Large intestine (tissue), 3 donors: ENCODE data around the gene TMEM132E. TPM values are rescaled to one million over a fixed set of nuclear protein-coding genes. Genes with fewer than 3 reads are reported as not detected.

Experiments
- DNase-seq, 2 donors: peaks; one replicate each; pipeline versions ENCODE4 v3.0.0 to v3.0.0-alpha.2; 2013
- H3K27ac ChIP-seq: one replicate; pipeline ENCODE4 v1.5.1; 2013; ENCODE audit warnings: low read length
- H3K27me3 ChIP-seq: 2 replicates; pipeline ENCODE4 v1.6.1; 2013; ENCODE audit warnings: low read length; ENCODE audit not compliant: control insufficient read depth, insufficient read depth
- H3K36me3 ChIP-seq: 2 replicates; pipeline ENCODE4 v1.6.1; 2013; ENCODE audit warnings: low read length; ENCODE audit not compliant: control insufficient read depth, insufficient read depth
- H3K4me1 ChIP-seq: one replicate; pipeline ENCODE4 v1.6.1; 2013; ENCODE audit warnings: low read length; ENCODE audit not compliant: control insufficient read depth, insufficient read depth
- H3K4me3 ChIP-seq: one replicate; pipeline ENCODE4 v1.5.1; 2013; ENCODE audit warnings: low read length
- H3K9me3 ChIP-seq: one replicate; pipeline ENCODE4 v1.6.1; 2013; ENCODE audit warnings: mild to moderate bottlenecking, low read depth, low read length, moderate library complexity; ENCODE audit not compliant: control insufficient read depth
- WGBS: methylation state at CpG from one replicate; pipeline ENCODE4 v1.1.5; 2013; ENCODE audit warnings: low lambda C conversion rate; ENCODE audit not compliant: insufficient coverage; 5-methylcytosine and 5-hydroxymethylcytosine counted together
- polyA plus RNA-seq: library from polyadenylated mRNA; unstranded; fragments of 120-200 nt; gene quantifications from one replicate; pipeline ENCODE4 v1.2.1, GENCODE V29; 2013

Gene TMEM132E
- polyA plus RNA-seq, 1 donor: 0.61 TPM

- no peaks in the 10 kb centered on the region for H3K9me3 ChIP-seq
- H3K27me3 ChIP-seq: peaks cover 65% of the 10 kb centered on the region
- 40% methylated on average over 1 of the region's 15 CpGs for WGBS
- H3K4me3 ChIP-seq: no peak overlapping the region
- DNase-seq: peak; percentile 44 to 75
- H3K27ac ChIP-seq: no peak overlapping the region
- H3K36me3 ChIP-seq: no peaks in the 10 kb centered on the region
- peaks cover 6% of the 10 kb centered on the region for H3K4me1 ChIP-seq
These were observed 55.3 kb downstream of the TMEM132E start for GRCh38 chr17:34634551-34635160.

- no peak for DNase-seq
- Histone ChIP-seq H3K4me3 (no peak overlapping the region), H3K9me3 (no peaks in the 10 kb centered on the region), H3K36me3 (no peaks in the 10 kb centered on the region), H3K27ac (no peak overlapping the region), H3K27me3 (peaks cover 66% of the 10 kb centered on the region), H3K4me1 (peaks cover 6% of the 10 kb centered on the region)
- WGBS: no CpG with 5 or more reads among the region's 8 CpGs
These were observed 56.5 kb downstream of the TMEM132E start for GRCh38 chr17:34635876-34636275.

- Histone ChIP-seq H3K9me3 (no peaks in the 10 kb centered on the region), H3K4me1 (peaks cover 6% of the 10 kb centered on the region), H3K4me3 (no peak overlapping the region), H3K36me3 (no peaks in the 10 kb centered on the region), H3K27me3 (peaks cover 60% of the 10 kb centered on the region), H3K27ac (no peak overlapping the region)
- no CpG with 5 or more reads among the region's 20 CpGs for WGBS
- DNase-seq: no peak
These were observed 57.7 kb downstream of the TMEM132E start for GRCh38 chr17:34637041-34637547.

GRCh38 chr17:34637548-34638525 is 58.5 kb downstream of the TMEM132E start:
- H3K4me1 ChIP-seq: peaks cover 6% of the 10 kb centered on the region
- peak; percentile 74 to 79 for DNase-seq
- WGBS: no CpG with 5 or more reads among the region's 73 CpGs
- no peak overlapping the region for H3K27ac ChIP-seq
- H3K9me3 ChIP-seq: no peaks in the 10 kb centered on the region
- H3K36me3 ChIP-seq: no peaks in the 10 kb centered on the region
- H3K27me3 ChIP-seq: peaks cover 56% of the 10 kb centered on the region
- peak overlapping the region; percentile 18 for H3K4me3 ChIP-seq

- Histone ChIP-seq H3K27me3 (peaks cover 50% of the 10 kb centered on the region), H3K36me3 (no peaks in the 10 kb centered on the region), H3K27ac (no peak overlapping the region), H3K9me3 (no peaks in the 10 kb centered on the region), H3K4me1 (peaks cover 6% of the 10 kb centered on the region), H3K4me3 (no peak overlapping the region)
- no peak for DNase-seq
- WGBS: no CpG with 5 or more reads among the region's 17 CpGs
These were observed 59.3 kb downstream of the TMEM132E start for GRCh38 chr17:34638526-34639260.

GRCh38 chr17:34639706-34640425 is 60.5 kb downstream of the TMEM132E start:
- peaks cover 3% of the 10 kb centered on the region for H3K4me1 ChIP-seq
- DNase-seq: peak in 1 of 2 donors; percentile 69
- H3K4me3 ChIP-seq: no peak overlapping the region
- no peaks in the 10 kb centered on the region for H3K36me3 ChIP-seq
- no CpG with 5 or more reads among the region's 6 CpGs for WGBS
- no peaks in the 10 kb centered on the region for H3K9me3 ChIP-seq
- H3K27me3 ChIP-seq: peaks cover 50% of the 10 kb centered on the region
- no peak overlapping the region for H3K27ac ChIP-seq

GRCh38 chr17:34641368-34641767 is 62.0 kb downstream of the TMEM132E start:
- Histone ChIP-seq H3K4me3 (no peak overlapping the region), H3K27me3 (peaks cover 41% of the 10 kb centered on the region), H3K9me3 (no peaks in the 10 kb centered on the region), H3K4me1 (peaks cover 3% of the 10 kb centered on the region), H3K36me3 (no peaks in the 10 kb centered on the region), H3K27ac (no peak overlapping the region)
- no peak for DNase-seq
- WGBS: no CpG with 5 or more reads among the region's 7 CpGs

GRCh38 chr17:34644941-34645550 is 65.7 kb downstream of the TMEM132E start:
- no peaks in the 10 kb centered on the region for H3K9me3 ChIP-seq
- peaks cover 7% of the 10 kb centered on the region for H3K27me3 ChIP-seq
- no peak overlapping the region for H3K27ac ChIP-seq
- H3K4me1 ChIP-seq: peaks cover 4% of the 10 kb centered on the region
- no CpG with 5 or more reads among the region's 3 CpGs for WGBS
- DNase-seq: no peak
- H3K36me3 ChIP-seq: no peaks in the 10 kb centered on the region
- no peak overlapping the region for H3K4me3 ChIP-seq

- Histone ChIP-seq H3K4me3 (no peak overlapping the region), H3K4me1 (peaks cover 4% of the 10 kb centered on the region), H3K36me3 (no peaks in the 10 kb centered on the region), H3K27me3 (peaks cover 5% of the 10 kb centered on the region), H3K27ac (no peak overlapping the region), H3K9me3 (no peaks in the 10 kb centered on the region)
- WGBS: no CpG with 5 or more reads among the region's 3 CpGs
- peak; percentile 73 to 93 for DNase-seq
These were observed 66.2 kb downstream of the TMEM132E start for GRCh38 chr17:34645594-34645993.
